ENCODE results near the gene RSF1.
A peak's percentile ranks its signal among the peaks of the same experiment; 100 is the strongest.
"Not testable (repeated sequence)": the region's sequence is repeated elsewhere in the genome, so short reads cannot be mapped to it uniquely, and the experiment has no call there.

The RSF1 gene

DNA sequence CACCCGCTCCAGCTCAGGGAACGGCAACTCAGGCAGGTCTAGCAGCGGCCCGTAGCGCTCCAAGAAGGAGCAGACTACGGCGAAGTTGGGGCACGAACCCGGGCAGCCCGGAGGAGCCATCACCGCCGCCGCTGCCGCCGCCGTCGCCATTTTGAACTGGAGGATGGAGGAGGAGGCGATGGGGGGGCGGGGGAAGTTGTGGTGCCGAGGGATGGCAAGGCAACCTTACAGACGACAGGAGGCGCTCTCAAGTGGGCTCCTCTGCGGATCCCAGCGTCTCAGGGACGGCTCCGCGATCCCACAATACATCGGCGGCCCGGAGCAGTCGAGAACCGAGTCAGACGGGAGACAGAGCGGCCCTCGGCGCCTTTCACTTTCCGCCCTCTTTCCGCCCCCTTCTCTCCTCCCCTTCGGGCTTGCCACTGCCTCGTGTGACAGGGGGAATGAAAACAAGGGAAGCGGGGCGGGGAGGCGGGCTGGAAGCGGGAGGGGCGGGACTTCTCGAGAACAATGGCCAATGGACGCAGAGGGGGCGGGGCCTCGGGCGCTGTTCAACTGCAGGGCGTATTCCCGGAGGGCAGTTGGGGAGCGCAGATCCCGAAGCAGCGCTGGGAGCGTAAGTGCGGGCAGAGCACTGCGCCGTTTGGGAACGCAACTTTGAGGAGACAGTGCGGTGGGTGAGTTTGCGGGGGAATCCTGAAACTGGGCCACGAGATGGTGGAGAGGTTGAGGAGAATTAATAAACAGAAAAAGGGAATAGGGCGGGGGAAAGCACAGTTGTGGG, at the start of gene RSF1, which contains the start of gene AAMDC:
Gene RSF1, minus strand, starts transcription at position 158 of the 784 bp plus-strand sequence. Its CDS starts 8 bp downstream, at position 150.
Gene AAMDC, plus strand, starts transcription at position 580 of the 784 bp plus-strand sequence. CDS start 21,353 bp downstream, outside the sequence.
- H3K4me3 Mint-ChIP-seq = peak within 1 kb of the TSS; percentile 95
- peaks cover 48% of the 10 kb centered on the region for H3K4me1 Mint-ChIP-seq
- DNase-seq (ENCODE audit: low spot score in 2 of 2) = peak; percentile 86 to 95
- peak within 1 kb of the TSS; percentile 85 for H3K27ac Mint-ChIP-seq (ENCODE audit: low read depth)
- ATAC-seq (replicated peaks; ENCODE audit: extremely low read depth, poor library complexity, severe bottlenecking) = peak; percentile 89
- no peaks in the 10 kb centered on the region for H3K9me3 Mint-ChIP-seq
- no peaks in the 10 kb centered on the region for H3K27me3 Mint-ChIP-seq
- peaks cover 7% of the 10 kb centered on the region for H3K36me3 Mint-ChIP-seq (ENCODE audit: insufficient read depth)

DNA sequence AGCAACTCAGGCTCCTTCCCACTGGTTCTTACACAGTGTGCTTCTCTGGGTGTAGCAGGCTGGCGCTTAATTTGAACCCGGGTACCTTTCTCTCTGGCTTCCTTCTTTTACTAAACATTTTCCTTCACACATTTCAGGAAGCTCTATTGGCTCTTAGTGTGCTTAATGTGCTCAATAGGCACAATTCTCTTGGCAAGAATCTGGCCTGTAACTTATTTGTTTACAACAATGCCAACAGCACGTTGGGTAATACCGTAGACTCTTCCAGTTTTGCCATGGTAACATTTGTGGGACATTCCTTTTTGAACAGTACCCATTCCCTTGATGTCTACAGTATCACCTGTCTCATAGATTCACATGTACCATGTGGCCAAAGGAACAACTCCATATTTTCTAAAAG, 48.2 kb upstream of the RSF1 start:
- Mint-ChIP-seq H3K9me3 (no peaks in the 10 kb centered on the region), H3K36me3 (ENCODE audit: insufficient read depth) (peaks cover 7% of the 10 kb centered on the region), H3K27me3 (no peaks in the 10 kb centered on the region), H3K4me3 (no peak overlapping the region), H3K4me1 (no peaks in the 10 kb centered on the region), H3K27ac (ENCODE audit: low read depth) (no peak overlapping the region)
- DNase-seq (ENCODE audit: low spot score in 2 of 2) (no peak), ATAC-seq (replicated peaks; ENCODE audit: extremely low read depth, poor library complexity, severe bottlenecking) (no peak)

- H3K9me3 Mint-ChIP-seq = no peaks in the 10 kb centered on the region
- no peaks in the 10 kb centered on the region for H3K4me1 Mint-ChIP-seq
- DNase-seq (ENCODE audit: low spot score in 2 of 2) = no peak
- H3K27ac Mint-ChIP-seq (ENCODE audit: low read depth) = no peak overlapping the region
- H3K27me3 Mint-ChIP-seq = no peaks in the 10 kb centered on the region
- ATAC-seq (replicated peaks; ENCODE audit: extremely low read depth, poor library complexity, severe bottlenecking) = no peak
- peaks cover 7% of the 10 kb centered on the region for H3K36me3 Mint-ChIP-seq (ENCODE audit: insufficient read depth)
- no peak overlapping the region for H3K4me3 Mint-ChIP-seq
Measured at GRCh38 chr11:77866336-77866735, 45.8 kb upstream of the RSF1 start.

- Mint-ChIP-seq H3K36me3 (ENCODE audit: insufficient read depth) (peaks cover 6% of the 10 kb centered on the region), H3K4me1 (no peaks in the 10 kb centered on the region), H3K27me3 (no peaks in the 10 kb centered on the region), H3K27ac (ENCODE audit: low read depth) (no peak overlapping the region), H3K9me3 (no peaks in the 10 kb centered on the region), H3K4me3 (no peak overlapping the region)
- ATAC-seq (replicated peaks; ENCODE audit: extremely low read depth, poor library complexity, severe bottlenecking) = no peak
- DNase-seq (ENCODE audit: low spot score in 2 of 2) = no peak
Measured at GRCh38 chr11:77865805-77866204, 45.3 kb upstream of the RSF1 start.

- not testable (repeated sequence) for ATAC-seq (replicated peaks; ENCODE audit: extremely low read depth, poor library complexity, severe bottlenecking)
Measured at GRCh38 chr11:77861444-77861843, 40.9 kb upstream of the RSF1 start.

DNA sequence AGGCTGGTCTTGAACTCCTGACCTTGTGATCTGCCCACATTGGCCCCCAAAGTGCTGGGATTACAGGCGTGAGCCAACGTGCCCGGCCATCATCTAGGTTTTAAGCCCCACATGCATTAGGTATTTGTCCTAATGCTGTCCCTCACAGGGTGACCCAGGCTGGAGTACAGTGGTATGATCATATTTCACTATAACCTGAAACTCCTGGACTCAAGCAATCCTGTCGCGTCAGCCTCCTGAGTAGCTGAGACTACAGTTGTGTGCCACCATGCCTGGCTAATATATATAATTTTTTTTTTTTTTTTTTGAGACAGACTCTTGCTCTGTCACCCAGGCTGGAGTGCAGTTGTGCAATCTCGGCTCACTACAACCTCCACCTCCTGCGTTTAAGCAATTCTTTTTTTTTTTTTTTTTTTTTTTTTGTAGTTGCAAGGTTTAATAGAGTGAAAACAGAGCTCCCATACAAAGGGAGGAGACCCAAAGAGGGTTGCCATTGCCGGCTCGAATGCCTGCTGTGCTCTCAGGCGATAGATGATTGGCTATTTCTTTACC, 37.5 kb upstream of the RSF1 start:
- not testable (repeated sequence) for H3K36me3 Mint-ChIP-seq (ENCODE audit: insufficient read depth); DNase-seq (ENCODE audit: low spot score in 2 of 2); H3K4me1 Mint-ChIP-seq; ATAC-seq (replicated peaks; ENCODE audit: extremely low read depth, poor library complexity, severe bottlenecking); H3K9me3 Mint-ChIP-seq; H3K4me3 Mint-ChIP-seq; H3K27me3 Mint-ChIP-seq; H3K27ac Mint-ChIP-seq (ENCODE audit: low read depth)

More at GRCh38 chr11:77861444-77861843, 40.9 kb upstream of the RSF1 start:
- not testable (repeated sequence) for H3K4me3 Mint-ChIP-seq; H3K27me3 Mint-ChIP-seq; H3K27ac Mint-ChIP-seq (ENCODE audit: low read depth); H3K4me1 Mint-ChIP-seq; DNase-seq (ENCODE audit: low spot score in 2 of 2); H3K36me3 Mint-ChIP-seq (ENCODE audit: insufficient read depth); H3K9me3 Mint-ChIP-seq

GRCh38 chr11:77854838-77855237, 34.3 kb upstream of the RSF1 start:
- no peaks in the 10 kb centered on the region for H3K9me3 Mint-ChIP-seq
- DNase-seq (ENCODE audit: low spot score in 2 of 2) = no peak
- no peak overlapping the region for H3K4me3 Mint-ChIP-seq
- peaks cover 5% of the 10 kb centered on the region for H3K36me3 Mint-ChIP-seq (ENCODE audit: insufficient read depth)
- no peak for ATAC-seq (replicated peaks; ENCODE audit: extremely low read depth, poor library complexity, severe bottlenecking)
- H3K4me1 Mint-ChIP-seq = no peaks in the 10 kb centered on the region
- H3K27ac Mint-ChIP-seq (ENCODE audit: low read depth) = peak overlapping the region; percentile 49
- no peaks in the 10 kb centered on the region for H3K27me3 Mint-ChIP-seq

GRCh38 chr11:77851503-77851902, 31.0 kb upstream of the RSF1 start:
- Mint-ChIP-seq H3K4me1 (no peaks in the 10 kb centered on the region), H3K4me3 (no peak overlapping the region), H3K9me3 (no peaks in the 10 kb centered on the region), H3K36me3 (ENCODE audit: insufficient read depth) (peaks cover 7% of the 10 kb centered on the region), H3K27me3 (no peaks in the 10 kb centered on the region), H3K27ac (ENCODE audit: low read depth) (no peak overlapping the region)
- DNase-seq (ENCODE audit: low spot score in 2 of 2) (no peak), ATAC-seq (replicated peaks; ENCODE audit: extremely low read depth, poor library complexity, severe bottlenecking) (no peak)

DNA sequence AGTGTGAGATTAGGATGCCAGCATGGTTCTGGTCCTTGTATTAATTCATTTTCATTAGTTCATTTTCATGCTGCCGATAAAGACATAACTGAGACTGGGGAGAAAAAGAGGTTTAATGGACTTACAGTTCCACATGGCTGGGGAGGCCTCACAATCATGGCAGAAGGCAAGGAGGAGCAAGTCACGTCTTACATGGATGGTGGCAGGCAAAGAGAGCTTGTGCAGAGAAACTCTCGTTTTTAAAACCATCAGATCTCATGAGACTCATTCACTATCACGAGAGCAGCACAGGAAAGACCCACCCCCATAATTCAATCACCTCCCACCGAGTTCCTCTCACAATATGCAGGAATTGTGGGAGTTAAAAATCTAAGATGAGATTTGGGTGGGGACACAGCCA, 23.2 kb upstream of the RSF1 start:
- not testable (repeated sequence) for H3K27me3 Mint-ChIP-seq; H3K27ac Mint-ChIP-seq (ENCODE audit: low read depth); H3K36me3 Mint-ChIP-seq (ENCODE audit: insufficient read depth)

GRCh38 chr11:77842441-77843121, 22.1 kb upstream of the RSF1 start:
- DNase-seq (ENCODE audit: low spot score in 2 of 2) (no peak), ATAC-seq (replicated peaks; ENCODE audit: extremely low read depth, poor library complexity, severe bottlenecking) (no peak)
- no peaks in the 10 kb centered on the region for H3K4me1 Mint-ChIP-seq

More for the DNA sequence above, 23.2 kb upstream of the RSF1 start:
- peaks cover 13% of the 10 kb centered on the region for H3K9me3 Mint-ChIP-seq
- not testable (repeated sequence) for DNase-seq (ENCODE audit: low spot score in 2 of 2); H3K4me1 Mint-ChIP-seq; ATAC-seq (replicated peaks; ENCODE audit: extremely low read depth, poor library complexity, severe bottlenecking); H3K4me3 Mint-ChIP-seq

GRCh38 chr11:77833302-77833701, 12.8 kb upstream of the RSF1 start:
- H3K4me3 Mint-ChIP-seq = no peak overlapping the region
- DNase-seq (ENCODE audit: low spot score in 2 of 2) (no peak), ATAC-seq (replicated peaks; ENCODE audit: extremely low read depth, poor library complexity, severe bottlenecking) (peak; percentile 28)
- no peaks in the 10 kb centered on the region for H3K27me3 Mint-ChIP-seq
- H3K27ac Mint-ChIP-seq (ENCODE audit: low read depth) = no peak overlapping the region
- no peaks in the 10 kb centered on the region for H3K9me3 Mint-ChIP-seq
- no peaks in the 10 kb centered on the region for H3K36me3 Mint-ChIP-seq (ENCODE audit: insufficient read depth)
- peaks cover 7% of the 10 kb centered on the region for H3K4me1 Mint-ChIP-seq

More at GRCh38 chr11:77842441-77843121, 22.1 kb upstream of the RSF1 start:
- Mint-ChIP-seq H3K36me3 (ENCODE audit: insufficient read depth) (peaks cover 4% of the 10 kb centered on the region), H3K4me3 (no peak overlapping the region), H3K27ac (ENCODE audit: low read depth) (no peak overlapping the region), H3K27me3 (no peaks in the 10 kb centered on the region), H3K9me3 (peaks cover 13% of the 10 kb centered on the region)

GRCh38 chr11:77828926-77829325, 8.4 kb upstream of the RSF1 start:
- H3K4me3 Mint-ChIP-seq = no peak overlapping the region
- H3K9me3 Mint-ChIP-seq = no peaks in the 10 kb centered on the region
- H3K36me3 Mint-ChIP-seq (ENCODE audit: insufficient read depth) = peaks cover 3% of the 10 kb centered on the region
- no peaks in the 10 kb centered on the region for H3K27me3 Mint-ChIP-seq
- ATAC-seq (replicated peaks; ENCODE audit: extremely low read depth, poor library complexity, severe bottlenecking) (no peak), DNase-seq (ENCODE audit: low spot score in 2 of 2) (no peak)
- H3K27ac Mint-ChIP-seq (ENCODE audit: low read depth) = peak overlapping the region; percentile 72
- H3K4me1 Mint-ChIP-seq = peaks cover 7% of the 10 kb centered on the region
